HepG2 (cell line): ENCODE measurements around the gene LLGL2. TPM values are rescaled to one million over a fixed set of nuclear protein-coding genes. Genes with fewer than 3 reads are reported as not detected.

Source experiments
- BCLAF1 ChIP-seq: fragments of 450-650 bp; IDR thresholded peaks from 2 replicates; pipeline ENCODE4 v1.6.1; 2017; ENCODE audit warnings: mild to moderate bottlenecking
- BORCS8-MEF2B ChIP-seq: sonication (generic); formaldehyde crosslinking; IDR thresholded peaks from 2 replicates; pipeline ENCODE4 v1.8.0; 2022; ENCODE audit warnings: mild to moderate bottlenecking, missing genetic modification reagents
- ETS1 ChIP-seq: sonication (generic); formaldehyde crosslinking; IDR thresholded peaks from 2 replicates; pipeline ENCODE4 v1.4.0; 2020; ENCODE audit warnings: missing genetic modification reagents
- HOXA3 ChIP-seq: sonication (generic); formaldehyde crosslinking; IDR thresholded peaks from 2 replicates; pipeline ENCODE4 v1.5.0; 2020; ENCODE audit warnings: missing genetic modification reagents
- NONO ChIP-seq, 2 experiments: fragments of 450-650 bp in 1 of 2; sonication (generic) in 1 of 2; formaldehyde crosslinking in 1 of 2; IDR thresholded peaks in 1 of 2; conservative IDR thresholded peaks in 1 of 2; 2 replicates each; pipeline versions ENCODE4 v1.6.1 to v1.8.0; 2017 to 2022; ENCODE audit warnings: mild to moderate bottlenecking in 1 of 2, missing genetic modification reagents in 1 of 2, moderate library complexity in 1 of 2
- SALL1 ChIP-seq: sonication (generic); formaldehyde crosslinking; IDR thresholded peaks from 2 replicates; pipeline ENCODE4 v1.8.0; 2022; ENCODE audit warnings: mild to moderate bottlenecking, missing genetic modification reagents
- SIX1 ChIP-seq: sonication (generic); formaldehyde crosslinking; IDR thresholded peaks from 2 replicates; pipeline ENCODE4 v1.4.0; 2020; ENCODE audit warnings: missing genetic modification reagents, borderline replicate concordance
- SPEN ChIP-seq: sonication (generic); formaldehyde crosslinking; IDR thresholded peaks from 2 replicates; pipeline ENCODE4 v1.5.1; 2020; ENCODE audit warnings: low read depth, mild to moderate bottlenecking, missing genetic modification reagents
- STAG1 ChIP-seq: sonication (generic); formaldehyde crosslinking; IDR thresholded peaks from 2 replicates; pipeline ENCODE4 v1.4.0; 2020; ENCODE audit warnings: missing genetic modification reagents
- ZFP41 ChIP-seq: sonication (generic); formaldehyde crosslinking; IDR thresholded peaks from 2 replicates; pipeline ENCODE4 v1.4.0; 2020; ENCODE audit warnings: mild to moderate bottlenecking, missing genetic modification reagents, borderline replicate concordance
- ZNF143 ChIP-seq: sonication (generic); formaldehyde crosslinking; IDR thresholded peaks from 2 replicates; pipeline ENCODE4 v1.4.0; 2020; ENCODE audit warnings: missing genetic modification reagents
- ZNF225 ChIP-seq: sonication (generic); formaldehyde crosslinking; IDR thresholded peaks from 2 replicates; pipeline ENCODE4 v1.4.0; 2020; ENCODE audit warnings: mild to moderate bottlenecking, missing genetic modification reagents
- ZNF24 ChIP-seq: fragments of 450-650 bp; IDR thresholded peaks from 2 replicates; pipeline ENCODE4 v1.6.1; 2017; ENCODE audit warnings: antibody characterized with exemption, mild to moderate bottlenecking
- ZNF432 ChIP-seq: sonication (generic); formaldehyde crosslinking; IDR thresholded peaks from 2 replicates; pipeline ENCODE4 v1.5.0; 2020; ENCODE audit warnings: missing genetic modification reagents, mild to moderate bottlenecking, borderline replicate concordance
- ZNF83 ChIP-seq: sonication (generic); formaldehyde crosslinking; IDR thresholded peaks from 2 replicates; pipeline ENCODE4 v1.4.0; 2020; ENCODE audit warnings: missing genetic modification reagents, mild to moderate bottlenecking, borderline replicate concordance
- ZNF878 ChIP-seq: sonication (generic); formaldehyde crosslinking; IDR thresholded peaks from 2 replicates; pipeline ENCODE4 v1.8.1; 2023; ENCODE audit warnings: mild to moderate bottlenecking, missing genetic modification reagents, moderate library complexity
- polyA plus RNA-seq, 8 experiments: library from polyadenylated mRNA; depleted of rRNA in 3 of 8; stranded (reverse) in 7 of 8; unstranded in 1 of 8; fragments of >200 nt; fragmentation: Illumina TruSeq in 4 of 8; extraction: Trizol in 4 of 8; gene quantifications; 2 replicates each; pipeline versions ENCODE4 v1.2.1 to v1.2.3, GENCODE V29; 2011 to 2016; ENCODE audit warnings: low read depth in 4 of 8, missing spikeins in 1 of 8, mixed read lengths in 1 of 8; ENCODE audit not compliant: insufficient read depth in 1 of 8
- total RNA-seq, 5 experiments: library from RNA; depleted of rRNA; stranded (reverse); fragments of >200 nt; fragmentation: Illumina TruSeq; extraction: Trizol; gene quantifications; 2 replicates each; pipeline ENCODE4 v1.2.3, GENCODE V29; 2016; ENCODE audit warnings: low read depth in 1 of 5
- TF ChIP-seq, protein P1 (sequence below): sonication (generic); formaldehyde crosslinking; IDR thresholded peaks from 2 replicates; pipeline ENCODE4 v1.9.0; 2021; ENCODE audit warnings: missing genetic modification reagents, borderline replicate concordance

LLGL2 gene
- total and polyA plus RNA-seq, 2 of the 13 experiments (the other 11 are each of a cell fraction or from before 2014, with no cell fraction given) = 83.0 to 86.7 TPM

DNA sequence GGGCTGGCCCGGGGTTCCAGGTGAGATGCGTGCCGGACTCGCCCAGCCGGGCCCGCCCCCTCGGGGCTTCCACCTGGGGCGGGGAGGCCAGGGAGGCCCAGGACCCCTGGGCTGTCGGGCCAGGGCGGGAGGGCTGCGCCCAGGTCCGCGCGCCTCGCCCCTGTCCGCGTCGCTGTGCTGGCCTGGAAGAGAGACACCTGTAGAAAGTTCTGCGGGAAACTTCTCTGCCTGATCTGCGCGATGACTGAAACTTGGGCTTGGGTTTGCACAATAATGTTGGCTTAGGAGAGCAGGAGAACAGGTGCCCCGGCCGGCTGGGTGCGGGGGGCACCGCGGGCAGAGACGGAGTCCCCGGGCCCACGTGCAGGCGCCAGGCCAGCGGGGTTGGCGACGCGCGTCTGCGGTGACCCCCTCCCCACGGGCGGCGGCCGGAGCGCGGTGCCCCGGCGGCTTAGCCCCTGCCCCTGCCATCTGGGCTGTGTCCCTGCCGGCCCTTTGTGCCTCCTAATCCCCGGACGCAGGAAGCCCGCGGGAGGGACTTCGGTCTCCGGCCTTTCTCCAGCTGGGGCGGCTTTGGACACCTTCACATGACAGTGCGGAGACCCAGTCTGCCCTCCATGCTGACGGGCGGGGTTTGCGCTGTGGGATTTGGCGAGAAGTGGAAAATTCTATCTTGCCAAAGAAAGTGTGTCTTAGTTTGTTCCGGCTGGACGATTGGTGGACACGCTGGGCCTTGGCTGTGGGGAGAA, 483 bp downstream of the LLGL2 start (continued):
- peak; percentile 51 for TF ChIP-seq BORCS8-MEF2B (CRISPR knock-in tag)
- TF ChIP-seq SPEN = no peak
- no peak for TF ChIP-seq ZNF143 (CRISPR knock-in tag)
- TF ChIP-seq ZNF225 (CRISPR knock-in tag) = 0 out of 2 replicates have a peak, but pooled peaks have one; percentile 20
- peak; percentile 15; the same call in 1 of the 2 replicates for TF ChIP-seq ZFP41 (CRISPR knock-in tag)
- peak; percentile 7; the same call in 1 of the 2 replicates for TF ChIP-seq STAG1 (CRISPR knock-in tag)
- no peak for TF ChIP-seq ZNF24
- peak; percentile 43; the same call in 1 of the 2 replicates for TF ChIP-seq HOXA3 (CRISPR knock-in tag)
- TF ChIP-seq ZNF878 (CRISPR knock-in tag) = no peak
- TF ChIP-seq, protein P1, sequence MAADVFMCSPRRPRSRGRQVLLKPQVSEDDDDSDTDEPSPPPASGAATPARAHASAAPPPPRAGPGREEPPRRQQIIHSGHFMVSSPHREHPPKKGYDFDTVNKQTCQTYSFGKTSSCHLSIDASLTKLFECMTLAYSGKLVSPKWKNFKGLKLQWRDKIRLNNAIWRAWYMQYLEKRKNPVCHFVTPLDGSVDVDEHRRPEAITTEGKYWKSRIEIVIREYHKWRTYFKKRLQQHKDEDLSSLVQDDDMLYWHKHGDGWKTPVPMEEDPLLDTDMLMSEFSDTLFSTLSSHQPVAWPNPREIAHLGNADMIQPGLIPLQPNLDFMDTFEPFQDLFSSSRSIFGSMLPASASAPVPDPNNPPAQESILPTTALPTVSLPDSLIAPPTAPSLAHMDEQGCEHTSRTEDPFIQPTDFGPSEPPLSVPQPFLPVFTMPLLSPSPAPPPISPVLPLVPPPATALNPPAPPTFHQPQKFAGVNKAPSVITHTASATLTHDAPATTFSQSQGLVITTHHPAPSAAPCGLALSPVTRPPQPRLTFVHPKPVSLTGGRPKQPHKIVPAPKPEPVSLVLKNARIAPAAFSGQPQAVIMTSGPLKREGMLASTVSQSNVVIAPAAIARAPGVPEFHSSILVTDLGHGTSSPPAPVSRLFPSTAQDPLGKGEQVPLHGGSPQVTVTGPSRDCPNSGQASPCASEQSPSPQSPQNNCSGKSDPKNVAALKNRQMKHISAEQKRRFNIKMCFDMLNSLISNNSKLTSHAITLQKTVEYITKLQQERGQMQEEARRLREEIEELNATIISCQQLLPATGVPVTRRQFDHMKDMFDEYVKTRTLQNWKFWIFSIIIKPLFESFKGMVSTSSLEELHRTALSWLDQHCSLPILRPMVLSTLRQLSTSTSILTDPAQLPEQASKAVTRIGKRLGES (CRISPR knock-in tag) = no peak; the same call in 1 of the 2 replicates
- TF ChIP-seq ZNF432 = no peak
- TF ChIP-seq ETS1 = no peak
- no peak for TF ChIP-seq BCLAF1
- TF ChIP-seq SIX1 (CRISPR knock-in tag) = no peak
- no peak for TF ChIP-seq NONO (IDR thresholded peaks at IDR 0.05)
- 0 out of 2 replicates have a peak, but pooled peaks have one; percentile 16 for TF ChIP-seq NONO (CRISPR knock-in tag; conservative IDR thresholded peaks at IDR 0.05)
- TF ChIP-seq SALL1 (CRISPR knock-in tag) = peak; percentile 34; the same call in 1 of the 2 replicates
- no peak for TF ChIP-seq ZNF83 (CRISPR knock-in tag)
